Left lung (tissue), 10 donors: Measurements from ENCODE around the gene ZNRF1. TPM values are rescaled to one million over a fixed set of nuclear protein-coding genes. Genes with fewer than 3 reads are reported as not detected.

Experiments
- ATAC-seq: fragments of 200-7000 bp; cut with Tn5 transposase; one replicate; pipeline ENCODE4 v1.9.1; 2020; ENCODE audit warnings: moderate library complexity
- DNase-seq, 4 donors: peaks; one replicate each; pipeline ENCODE4 v3.0.0-alpha.2; 2013 to 2020
- H3K27ac ChIP-seq, 2 donors: fragments of 200-600 bp; sonication (generic) in 1 of 2; one replicate each; pipeline versions ENCODE4 v1.5.0 to v1.8.0; 2020 to 2021
- H3K27me3 ChIP-seq, 2 donors: fragments of 200-600 bp; sonication (generic) in 1 of 2; one replicate each; pipeline versions ENCODE4 v1.5.0 to v1.8.0; 2020 to 2021
- H3K36me3 ChIP-seq, 2 donors: fragments of 200-600 bp; sonication (generic) in 1 of 2; one replicate each; pipeline versions ENCODE4 v1.5.0 to v1.8.0; 2020 to 2021
- H3K4me1 ChIP-seq, 2 donors: fragments of 200-600 bp; one replicate each; pipeline ENCODE4 v1.8.0; 2021
- H3K4me3 ChIP-seq, 2 donors: fragments of 200-600 bp; sonication (generic) in 1 of 2; one replicate each; pipeline versions ENCODE4 v1.5.0 to v1.8.0; 2020 to 2021; ENCODE audit warnings: mild to moderate bottlenecking in 1 of 2
- H3K9me3 ChIP-seq, 2 donors: fragments of 200-600 bp; sonication (generic) in 1 of 2; one replicate each; pipeline versions ENCODE4 v1.5.0 to v1.8.0; 2020 to 2021
- CTCF ChIP-seq, 2 donors: fragments of 200-600 bp; sonication (generic) in 1 of 2; IDR thresholded peaks; one replicate each; pipeline versions ENCODE4 v1.5.0 to v1.8.0; 2021; ENCODE audit warnings: antibody characterized with exemption in 2 of 2
- intact Hi-C, 2 donors: fragments of 100-400 bp; cut with DNase I; formaldehyde crosslinking; loops; one replicate each; pipeline versions ENCODE4 v1.11.2 to v1.14.2; 2022
- polyA plus RNA-seq, 6 donors: library from polyadenylated mRNA; unstranded; fragments of 120-200 nt; gene quantifications; one replicate each; pipeline ENCODE4 v1.2.1, GENCODE V29; 2013; ENCODE audit not compliant: insufficient read length in 6 of 6
- total RNA-seq, 2 donors: library from RNA; stranded (reverse); fragmentation: NEBNext Ultra II Directional; extraction: Animal tissue kit (Norgen Biotek cat#: 25700); gene quantifications; one replicate each; pipeline ENCODE4 v1.2.1, GENCODE V29; 2021
- donor health status: DM: no; HTN: yes; CAD: no.
- donor health status: DM: no; HTN: no; CAD: no.

Gene ZNRF1
- total and polyA plus RNA-seq, 8 donors = 24.3 to 60.8 (median 46.5) TPM

DNA sequence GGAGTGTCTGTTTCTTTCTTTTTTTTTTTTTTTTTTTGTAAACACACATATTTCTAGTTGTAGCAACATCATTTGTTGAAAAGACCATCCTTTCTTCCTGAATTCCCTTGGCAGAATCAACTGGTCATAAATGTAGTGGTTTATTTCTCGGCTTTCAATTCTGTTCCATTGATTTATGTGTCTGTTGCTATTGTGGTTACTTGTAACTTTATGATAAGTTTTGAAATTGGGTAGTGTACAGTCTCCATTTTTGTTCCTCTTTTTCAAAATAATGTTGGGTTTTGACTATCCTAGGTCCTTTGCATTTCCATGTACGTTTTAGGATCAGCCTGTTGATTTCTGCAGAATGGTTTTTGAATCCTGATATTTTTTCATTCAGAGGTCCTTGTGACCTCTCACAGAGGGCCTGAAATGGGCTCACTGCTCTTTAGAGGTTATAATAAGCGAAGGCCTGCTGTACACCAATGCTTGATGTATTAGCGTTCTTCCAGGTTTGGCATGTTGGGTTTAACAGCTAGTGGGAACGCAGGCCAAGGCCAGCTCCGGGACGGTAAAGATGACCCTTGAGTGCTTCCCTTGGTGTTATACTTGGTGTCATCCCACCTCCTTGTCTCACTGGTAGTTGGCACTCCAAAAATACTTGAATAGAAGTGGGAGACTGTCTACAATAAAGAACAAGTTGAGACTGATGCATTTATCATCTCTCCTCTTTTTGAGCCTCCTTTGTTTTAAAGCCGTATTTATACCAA, 43.8 kb downstream of the ZNRF1 start:
- intact Hi-C loops = no loop called here
- no peak for ATAC-seq
- no peaks in the 10 kb centered on the region for H3K27me3 ChIP-seq

GRCh38 chr16:75043175-75043895, 44.5 kb downstream of the ZNRF1 start:
- intact Hi-C loops = no loop called here
- no peaks in the 10 kb centered on the region for H3K36me3 ChIP-seq
- H3K4me1 ChIP-seq = peaks cover 16 to 40% of the 10 kb centered on the region in 2 donors
- no peak for TF ChIP-seq CTCF (IDR thresholded peaks at IDR 0.05)
- H3K27me3 ChIP-seq = no peaks in the 10 kb centered on the region
- H3K27ac ChIP-seq = peak overlapping the region; percentile 2 to 33
- no peak overlapping the region for H3K4me3 ChIP-seq
- peaks cover 0 to 2% of the 10 kb centered on the region in 2 donors for H3K9me3 ChIP-seq
- peak in 1 of 4 donors; percentile 39 for DNase-seq
- ATAC-seq = no peak

More for the DNA sequence above, 43.8 kb downstream of the ZNRF1 start:
- peaks cover 16 to 41% of the 10 kb centered on the region in 2 donors for H3K4me1 ChIP-seq
- no peaks in the 10 kb centered on the region for H3K36me3 ChIP-seq
- H3K4me3 ChIP-seq = no peak overlapping the region
- TF ChIP-seq CTCF (IDR thresholded peaks at IDR 0.05) = no peak
- peak overlapping the region; percentile 2 to 33 for H3K27ac ChIP-seq
- peaks cover 0 to 7% of the 10 kb centered on the region in 2 donors for H3K9me3 ChIP-seq
- no peak for DNase-seq

- Histone ChIP-seq H3K36me3 (no peaks in the 10 kb centered on the region), H3K9me3 (no peaks in the 10 kb centered on the region), H3K4me3 (no peak overlapping the region), H3K27me3 (no peaks in the 10 kb centered on the region), H3K27ac (peak overlapping the region; percentile 51 to 57), H3K4me1 (peaks cover 16 to 30% of the 10 kb centered on the region in 2 donors)
- no peak for TF ChIP-seq CTCF (IDR thresholded peaks at IDR 0.05)
- peak; percentile 88 for ATAC-seq
- DNase-seq = peak in 2 of 4 donors; percentile 26 to 55
- intact Hi-C loops = no loop called here
Observed at GRCh38 chr16:75044800-75045361, 46.1 kb downstream of the ZNRF1 start.

GRCh38 chr16:75045424-75045823, 46.6 kb downstream of the ZNRF1 start:
- ATAC-seq (no peak), DNase-seq (no peak)
- TF ChIP-seq CTCF (IDR thresholded peaks at IDR 0.05) = no peak
- intact Hi-C loops = no loop called here
- Histone ChIP-seq H3K9me3 (no peaks in the 10 kb centered on the region), H3K27me3 (no peaks in the 10 kb centered on the region), H3K27ac (peak overlapping the region; percentile 51 to 57), H3K4me3 (no peak overlapping the region), H3K4me1 (peaks cover 16 to 30% of the 10 kb centered on the region in 2 donors), H3K36me3 (no peaks in the 10 kb centered on the region)

DNA sequence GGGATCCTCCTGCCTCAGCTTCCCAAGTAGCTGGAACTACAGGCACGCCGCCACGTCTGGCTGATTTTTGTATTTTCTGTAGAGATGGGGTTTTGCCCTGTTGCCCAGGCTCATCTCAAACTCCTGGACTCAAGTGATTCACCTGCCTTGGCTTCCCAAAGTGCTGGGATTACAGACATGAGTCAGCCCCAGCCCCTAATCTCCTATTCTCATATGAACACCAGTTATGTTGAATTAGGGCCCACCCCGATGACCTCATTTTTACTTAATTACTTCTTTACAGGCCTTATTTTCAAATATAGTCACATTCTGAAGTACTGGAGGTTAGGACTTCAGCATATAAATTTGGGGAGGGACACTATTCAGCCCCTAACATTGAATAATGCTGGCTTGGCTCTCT, 49.2 kb downstream of the ZNRF1 start:
- TF ChIP-seq CTCF (IDR thresholded peaks at IDR 0.05) = no peak
- no peak overlapping the region for H3K4me3 ChIP-seq
- no peak for DNase-seq
- no peaks in the 10 kb centered on the region for H3K36me3 ChIP-seq
- intact Hi-C loops = no loop called here
- no peaks in the 10 kb centered on the region for H3K9me3 ChIP-seq
- H3K27ac ChIP-seq = no peak overlapping the region
- H3K4me1 ChIP-seq = peaks cover 10 to 22% of the 10 kb centered on the region in 2 donors
- ATAC-seq = no peak
- H3K27me3 ChIP-seq = no peaks in the 10 kb centered on the region
